ENCODE measurements around the gene ADAM22. TPM values are rescaled to one million over a fixed set of nuclear protein-coding genes. Genes with fewer than 3 reads are reported as not detected.

The ADAM22 gene
- total RNA-seq, 1 experiment from 2014 or later = 14.0 TPM

GRCh38 chr7:88127637-88128290 is 193.7 kb downstream of the ADAM22 start:
- Histone ChIP-seq H3K4me2 (no peak overlapping the region), H3K4me1 (replicated peaks; ENCODE audit: insufficient read depth) (no peaks in the 10 kb centered on the region), H3K9me2 (ENCODE audit: insufficient read depth) (peaks cover 5% of the 10 kb centered on the region; the same call in 1 of the 2 replicates), H2AFZ (no peak overlapping the region), H3K27me3 (ENCODE audit: insufficient read depth, low read depth) (no peaks in the 10 kb centered on the region), H3K27ac (no peak overlapping the region), H3K9me3 (ENCODE audit: insufficient read depth, low read depth) (no peaks in the 10 kb centered on the region), H3F3A (ENCODE audit: insufficient read depth, low read depth) (no peaks in the 10 kb centered on the region), H3K36me3 (ENCODE audit: low read depth) (no peaks in the 10 kb centered on the region), H4K20me1 (ENCODE audit: insufficient read depth) (no peaks in the 10 kb centered on the region), H3K4me3 (no peak overlapping the region), H3K79me2 (ENCODE audit: low read depth) (no peaks in the 10 kb centered on the region)
- ChIA-PET POLR2A (ENCODE audit: unreplicated experiment) (no interaction called here), CTCF (no interaction called here)
- intact Hi-C loops (cut with micrococcal nuclease; ENCODE audit: unreplicated experiment) = no loop called here
- DNase-seq = no peak
- BruUV-seq (replicated peaks) = no TSS peak
- TF ChIP-seq CTCF (conservative IDR thresholded peaks at IDR 0.05) (no peak), EZH2 (IDR thresholded peaks at IDR 0.05; ENCODE audit: low read depth) (no peak)

- H4K20me1 ChIP-seq (ENCODE audit: insufficient read depth) = no peaks in the 10 kb centered on the region
- no peak overlapping the region for H2AFZ ChIP-seq
- H3K4me1 ChIP-seq (replicated peaks; ENCODE audit: insufficient read depth) = no peaks in the 10 kb centered on the region
- intact Hi-C loops (cut with micrococcal nuclease; ENCODE audit: unreplicated experiment) = no loop called here
- no TSS peak for BruUV-seq (replicated peaks)
- ChIA-PET CTCF (no interaction called here), POLR2A (ENCODE audit: unreplicated experiment) (no interaction called here)
- H3K4me2 ChIP-seq = no peak overlapping the region
- no peaks in the 10 kb centered on the region for H3K9me3 ChIP-seq (ENCODE audit: insufficient read depth, low read depth)
- no peaks in the 10 kb centered on the region for H3K9me2 ChIP-seq (ENCODE audit: insufficient read depth)
- no peaks in the 10 kb centered on the region for H3F3A ChIP-seq (ENCODE audit: insufficient read depth, low read depth)
- no peaks in the 10 kb centered on the region for H3K36me3 ChIP-seq (ENCODE audit: low read depth)
- no peaks in the 10 kb centered on the region for H3K79me2 ChIP-seq (ENCODE audit: low read depth)
- no peak overlapping the region for H3K27ac ChIP-seq
- no peak overlapping the region for H3K4me3 ChIP-seq
- TF ChIP-seq EZH2 (IDR thresholded peaks at IDR 0.05; ENCODE audit: low read depth) (no peak), CTCF (conservative IDR thresholded peaks at IDR 0.05) (no peak)
- H3K27me3 ChIP-seq (ENCODE audit: insufficient read depth, low read depth) = no peaks in the 10 kb centered on the region
- no peak for DNase-seq
Observed at GRCh38 chr7:88132725-88133124, 198.7 kb downstream of the ADAM22 start.

- TF ChIP-seq CTCF (conservative IDR thresholded peaks at IDR 0.05) = no peak
- TF ChIP-seq EZH2 (IDR thresholded peaks at IDR 0.05; ENCODE audit: low read depth) = no peak
- H3F3A ChIP-seq (ENCODE audit: insufficient read depth, low read depth) = no peaks in the 10 kb centered on the region; the same call in 1 of the 2 replicates
- H3K9me2 ChIP-seq (ENCODE audit: insufficient read depth) = no peaks in the 10 kb centered on the region; the same call in 1 of the 2 replicates
- BruUV-seq (replicated peaks) = no TSS peak
- H3K79me2 ChIP-seq (ENCODE audit: low read depth) = no peaks in the 10 kb centered on the region
- H3K27ac ChIP-seq = peak overlapping the region; percentile 56
- no peak overlapping the region for H3K4me3 ChIP-seq
- H3K27me3 ChIP-seq (ENCODE audit: insufficient read depth, low read depth) = no peaks in the 10 kb centered on the region
- POLR2A ChIA-PET (ENCODE audit: unreplicated experiment) = interaction anchor here (1.2 kb wide), 1 partner anchor 84 kb away, joined by 6 read pairs; no protein-coding TSS in a partner anchor
- no peak overlapping the region for H2AFZ ChIP-seq
- peak; percentile 68 to 95 for DNase-seq
- intact Hi-C loops (cut with micrococcal nuclease; ENCODE audit: unreplicated experiment) = loop anchor here (2.0 kb wide), 1 partner anchor 78 kb away; no protein-coding TSS in a partner anchor
- H3K4me2 ChIP-seq = peak overlapping the region; percentile 46
- H3K4me1 ChIP-seq (replicated peaks; ENCODE audit: insufficient read depth) = peaks cover 28% of the 10 kb centered on the region
- CTCF ChIA-PET = interaction anchor here (0.7 to 1.3 kb wide), 2 partner anchors 29 to 211 kb away, joined by 4 to 8 read pairs; no protein-coding TSS in a partner anchor
- H4K20me1 ChIP-seq (ENCODE audit: insufficient read depth) = no peaks in the 10 kb centered on the region
- no peaks in the 10 kb centered on the region for H3K36me3 ChIP-seq (ENCODE audit: low read depth)
- H3K9me3 ChIP-seq (ENCODE audit: insufficient read depth, low read depth) = peaks cover 4% of the 10 kb centered on the region
Observed at GRCh38 chr7:88140947-88141346, 206.9 kb downstream of the ADAM22 start.
